CD1c-positive myeloid dendritic cell (primary cell): ENCODE results near the gene ISYNA1.

ENCODE experiments used
- DNase-seq: peaks from one replicate; pipeline ENCODE4 v3.0.0-alpha.2; 2016; ENCODE audit errors: extremely low spot score

The ISYNA1 gene

GRCh38 chr19:18467978-18468377, 30.0 kb upstream of the ISYNA1 start:
- DNase-seq, result no peak

DNA sequence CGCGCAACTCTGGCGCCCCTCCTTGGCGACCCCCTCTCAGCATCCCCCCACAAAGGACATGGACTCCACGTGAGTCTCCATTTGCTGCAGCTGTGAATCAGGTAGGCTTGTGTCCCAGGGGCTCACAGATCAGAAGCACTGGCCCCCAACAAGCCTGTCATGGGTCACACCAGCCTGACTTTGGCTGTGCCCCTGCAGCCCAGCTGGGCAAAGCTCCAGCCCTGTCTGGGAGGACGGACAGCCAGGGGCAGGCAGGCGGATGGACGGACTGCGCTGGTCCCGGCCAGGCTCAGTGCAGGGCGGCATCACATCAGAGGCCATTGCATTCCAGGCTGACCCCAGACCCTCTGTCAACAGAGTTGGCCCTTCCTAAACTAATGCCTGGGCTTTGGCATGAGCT, 28.4 kb upstream of the ISYNA1 start:
- DNase-seq, result no peak

GRCh38 chr19:18465964-18466339, 28.0 kb upstream of the ISYNA1 start:
- no peak for DNase-seq

DNA sequence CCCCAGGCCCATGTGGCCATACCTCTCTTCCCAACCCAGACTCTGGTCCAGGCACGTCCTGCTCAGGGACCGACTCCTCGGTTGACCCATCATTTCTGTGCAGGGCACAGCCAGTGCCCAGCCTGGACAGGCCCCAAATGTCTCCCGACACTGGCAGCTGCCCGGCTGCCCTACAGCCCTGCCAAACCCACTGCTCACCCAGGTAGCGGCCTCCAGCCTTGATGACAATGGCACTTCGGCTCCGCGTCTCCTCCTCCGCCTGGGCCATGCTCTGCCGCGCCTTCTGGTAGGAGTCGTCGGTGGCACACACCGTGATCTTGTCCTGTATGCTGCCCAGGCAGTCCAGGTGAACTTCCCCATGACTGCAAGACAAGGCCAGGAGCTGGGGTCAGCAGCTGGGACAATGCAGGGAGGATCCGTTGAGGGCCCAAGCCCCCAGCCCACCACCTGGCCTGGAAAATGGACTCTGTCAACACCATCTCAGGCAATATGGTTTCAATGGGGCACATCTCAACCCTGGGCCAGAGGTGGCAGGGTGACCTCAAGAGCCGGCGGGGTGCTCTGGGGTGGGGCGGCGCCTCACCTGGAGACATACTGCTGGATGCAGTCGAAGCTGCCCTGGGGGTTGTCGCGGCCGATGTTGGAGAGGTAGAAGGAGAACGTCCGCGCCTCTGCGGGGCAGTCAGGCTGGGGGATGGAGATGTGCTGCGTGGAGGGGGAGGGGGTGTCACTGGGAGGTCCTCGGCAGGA, 27.5 kb upstream of the ISYNA1 start:
- no peak for DNase-seq

GRCh38 chr19:18464646-18465045, 26.7 kb upstream of the ISYNA1 start:
- no peak for DNase-seq

DNA sequence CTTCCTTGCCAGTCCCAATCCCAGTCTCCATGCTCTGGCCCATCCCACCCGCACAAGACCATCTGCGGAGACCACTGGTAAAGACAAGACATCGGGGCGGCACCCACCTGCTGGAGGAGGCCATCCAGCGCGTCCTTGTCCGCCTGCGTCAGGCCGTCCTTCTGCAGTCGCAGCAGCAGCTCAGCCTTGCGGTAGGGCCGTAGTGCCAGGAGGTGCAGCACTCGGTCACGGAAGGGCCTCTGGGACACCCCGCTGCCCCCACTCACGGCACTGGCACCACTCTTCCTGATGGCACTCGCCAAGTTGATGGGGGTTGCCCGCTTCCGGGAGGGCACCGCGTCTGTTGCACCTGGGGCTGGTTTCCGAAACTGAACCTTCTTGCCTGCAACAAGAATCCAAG, 23.5 kb upstream of the ISYNA1 start:
- no peak for DNase-seq

DNA sequence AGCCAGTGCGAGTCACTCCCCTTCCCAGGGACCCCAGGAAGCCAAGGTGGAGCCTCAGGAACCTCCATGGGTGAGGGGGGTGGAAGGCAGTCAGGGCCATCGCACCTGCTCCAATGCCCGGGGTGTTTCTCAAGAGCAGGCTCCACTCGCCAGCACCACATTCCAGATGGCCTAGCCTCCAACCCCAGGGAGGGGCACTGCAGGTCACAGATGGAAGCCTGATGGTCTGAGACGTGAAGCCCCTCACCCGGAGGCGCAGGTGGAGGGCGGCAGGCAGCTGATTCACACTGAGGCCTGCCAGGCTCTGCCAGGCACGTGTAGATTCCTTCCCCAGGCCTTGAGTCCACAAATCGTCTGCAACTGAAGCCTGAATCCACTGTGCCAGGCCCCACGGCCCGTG, 23.0 kb upstream of the ISYNA1 start:
- DNase-seq, result no peak

GRCh38 chr19:18457483-18458331, 19.8 kb upstream of the ISYNA1 start:
- DNase-seq, result no peak

DNA sequence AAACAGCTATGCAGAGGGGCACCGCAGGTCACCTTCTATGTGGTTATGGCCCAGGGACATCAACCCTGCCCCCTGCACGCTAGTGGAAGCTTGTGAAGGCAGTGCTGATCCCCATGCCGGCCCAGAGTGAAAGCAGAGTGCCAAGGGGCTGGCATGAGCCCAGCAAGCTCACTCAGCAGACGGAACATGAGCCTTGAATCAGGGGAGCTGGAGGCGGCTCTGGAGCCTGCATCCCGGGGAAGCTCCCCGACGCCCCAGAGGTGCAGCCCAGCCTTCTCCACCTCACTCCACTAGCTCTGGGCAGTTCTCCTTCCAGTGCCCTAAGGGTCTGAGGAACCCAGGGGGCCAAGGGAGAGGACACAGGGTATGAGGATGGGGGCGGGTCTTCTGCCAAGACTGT, 19.0 kb upstream of the ISYNA1 start:
- no peak for DNase-seq

GRCh38 chr19:18456279-18456678, 18.3 kb upstream of the ISYNA1 start:
- DNase-seq, result no peak

DNA sequence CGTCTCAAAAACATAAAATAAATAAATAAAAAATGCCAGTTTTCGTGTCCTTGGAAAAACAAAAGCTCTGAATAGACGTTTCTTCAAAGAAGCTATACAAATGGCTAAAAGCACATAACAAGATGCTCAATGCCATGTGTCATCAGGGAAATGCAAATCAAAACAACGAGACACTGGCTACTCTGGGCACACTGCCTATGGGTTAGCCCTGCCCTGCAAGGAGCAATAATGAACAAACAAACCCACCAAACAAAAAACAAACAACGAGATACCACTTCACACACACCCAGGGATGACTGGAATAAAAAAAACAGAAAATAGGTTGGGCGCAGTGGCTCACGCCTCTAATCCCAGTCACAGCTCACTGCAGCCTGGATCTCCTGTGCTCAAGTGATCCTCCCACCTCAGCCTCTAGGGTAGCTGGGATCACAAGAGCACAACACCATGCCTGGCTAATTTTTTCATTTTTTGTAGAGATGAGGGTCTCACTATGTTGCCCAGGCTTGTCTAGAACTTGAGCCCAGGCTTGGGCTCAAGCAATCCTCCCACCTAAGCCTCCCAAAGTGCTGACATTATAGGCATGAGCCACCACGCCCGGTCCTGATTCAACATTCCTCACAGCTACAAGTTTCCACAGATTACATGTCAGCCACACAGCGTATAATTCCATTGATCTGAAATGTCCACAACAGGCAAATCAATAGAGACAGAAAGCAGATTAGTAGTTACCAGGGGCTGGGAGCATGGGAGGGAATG, 15.5 kb upstream of the ISYNA1 start:
- DNase-seq, result no peak

- DNase-seq, result no peak
These were observed 14.5 kb upstream of the ISYNA1 start for GRCh38 chr19:18452386-18452785.

- peak; percentile 86 for DNase-seq
These were observed 13.3 kb upstream of the ISYNA1 start for GRCh38 chr19:18450931-18451836.

GRCh38 chr19:18450021-18450930, 12.3 kb upstream of the ISYNA1 start:
- DNase-seq, result no peak

GRCh38 chr19:18449552-18449951, 11.6 kb upstream of the ISYNA1 start:
- DNase-seq, result no peak

GRCh38 chr19:18446811-18447359, 9.0 kb upstream of the ISYNA1 start:
- DNase-seq, result no peak

DNA sequence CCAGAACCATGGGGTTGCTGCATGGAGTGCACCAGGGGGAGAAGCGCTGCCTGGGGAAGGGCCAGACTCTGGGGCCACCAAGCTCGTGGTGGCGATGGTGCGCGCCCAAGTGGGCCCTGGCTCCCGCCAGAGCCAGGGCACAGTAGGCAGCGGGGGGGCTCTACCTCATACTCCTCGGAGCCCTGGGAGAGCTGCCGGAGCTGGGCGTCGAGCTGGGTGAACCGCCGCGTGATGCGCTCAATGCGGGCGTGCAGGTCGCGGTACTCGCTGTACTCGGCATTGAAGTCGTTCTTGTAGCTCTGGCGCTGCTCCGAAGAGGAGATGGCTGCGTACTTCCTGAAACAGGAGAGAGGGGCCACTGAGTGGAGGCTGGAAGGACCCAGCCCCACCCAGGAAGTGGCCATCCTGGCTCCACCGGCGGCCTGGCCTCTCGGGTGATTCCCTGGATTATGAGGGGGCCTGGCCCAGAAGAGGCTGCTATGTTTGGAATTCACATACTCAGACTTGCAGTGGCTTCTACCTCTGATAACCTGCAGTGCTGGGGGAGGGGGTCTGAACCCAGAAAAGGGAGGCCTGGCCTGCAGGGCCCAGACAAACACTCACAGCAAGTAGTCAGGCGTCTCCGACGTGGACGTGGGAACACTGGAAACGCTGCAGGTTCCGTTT, 8.3 kb upstream of the ISYNA1 start:
- no peak for DNase-seq

- no peak for DNase-seq
These were observed 7.5 kb upstream of the ISYNA1 start for GRCh38 chr19:18445262-18445948.

GRCh38 chr19:18444513-18444912, 6.6 kb upstream of the ISYNA1 start:
- no peak for DNase-seq
